WTC11 (cell line): ENCODE measurements around the gene CLDN5. TPM values are rescaled to one million over a fixed set of nuclear protein-coding genes. Genes with fewer than 3 reads are reported as not detected.

ENCODE experiments used
- ATAC-seq: fragments of 200-7000 bp; cut with Tn5 transposase; 2 replicates; pipeline ENCODE4 v1.10.0; 2021; ENCODE audit warnings: mild to moderate bottlenecking, moderate library complexity
- CTCF ChIA-PET: fragments of 300-600 bp; sonication (Branson Sonifier 250); formaldehyde crosslinking; loops from one replicate; lab custom pipeline; 2021; ENCODE audit warnings: antibody characterized with exemption; lab: Charles Lee
- POLR2A ChIA-PET: fragments of 350-600 bp; sonication (Branson Sonifier 250); formaldehyde crosslinking; loops from one replicate; lab custom pipeline; 2021; ENCODE audit warnings: antibody characterized with exemption; lab: Charles Lee
- DNase-seq: peaks from one replicate; pipeline ENCODE4 v3.0.0; 2021; ENCODE audit warnings: low spot score
- H3K27ac Mint-ChIP-seq: 2 replicates; pipeline ENCODE4 v1.8.0; 2021; ENCODE audit warnings: mixed read lengths
- H3K27me3 Mint-ChIP-seq: 2 replicates; pipeline ENCODE4 v1.8.0; 2021; ENCODE audit warnings: low read depth, mild to moderate bottlenecking, moderate library complexity, mixed read lengths
- H3K36me3 Mint-ChIP-seq: 2 replicates; pipeline ENCODE4 v1.8.0; 2021; ENCODE audit warnings: mixed read lengths
- H3K4me1 Mint-ChIP-seq: 2 replicates; pipeline ENCODE4 v1.8.0; 2022; ENCODE audit warnings: mixed read lengths
- H3K4me3 Mint-ChIP-seq: 2 replicates; pipeline ENCODE4 v1.8.0; 2021; ENCODE audit warnings: mild to moderate bottlenecking, moderate library complexity, mixed read lengths
- H3K9me3 Mint-ChIP-seq: 2 replicates; pipeline ENCODE4 v1.8.0; 2021; ENCODE audit warnings: mixed read lengths
- ATF3 ChIP-seq: sonication (generic); formaldehyde crosslinking; conservative IDR thresholded peaks from 2 replicates; pipeline ENCODE4 v1.8.1; 2022; ENCODE audit warnings: mild to moderate bottlenecking, missing genetic modification reagents
- ETV6 ChIP-seq: sonication (generic); formaldehyde crosslinking; IDR thresholded peaks from 2 replicates; pipeline ENCODE4 v1.8.1; 2022; ENCODE audit warnings: mild to moderate bottlenecking, missing genetic modification reagents
- FOXJ3 ChIP-seq: sonication (generic); formaldehyde crosslinking; IDR thresholded peaks from 2 replicates; pipeline ENCODE4 v1.9.0; 2021; ENCODE audit warnings: missing genetic modification reagents, mild to moderate bottlenecking, borderline replicate concordance
- FOXP1 ChIP-seq: sonication (generic); formaldehyde crosslinking; IDR thresholded peaks from 2 replicates; pipeline ENCODE4 v1.8.0; 2022; ENCODE audit warnings: missing genetic modification reagents, mild to moderate bottlenecking, moderate library complexity, borderline replicate concordance
- FOXP4 ChIP-seq: sonication (generic); formaldehyde crosslinking; IDR thresholded peaks from 2 replicates; pipeline ENCODE4 v1.8.0; 2022; ENCODE audit warnings: mild to moderate bottlenecking, missing genetic modification reagents
- JAZF1 ChIP-seq: fragments of 250-450 bp; sonication (Bioruptor Pico); IDR thresholded peaks from 2 replicates; pipeline ENCODE4 v1.9.0; 2021; ENCODE audit warnings: moderate library complexity, mild to moderate bottlenecking, inconsistent platforms
- KAT7 ChIP-seq: sonication (generic); formaldehyde crosslinking; IDR thresholded peaks from 2 replicates; pipeline ENCODE4 v1.8.1; 2023; ENCODE audit warnings: missing genetic modification reagents, mild to moderate bottlenecking, borderline replicate concordance
- MYBL2 ChIP-seq: sonication (generic); formaldehyde crosslinking; IDR thresholded peaks from 2 replicates; pipeline ENCODE4 v1.8.1; 2023; ENCODE audit warnings: mild to moderate bottlenecking, moderate library complexity, missing genetic modification reagents
- NFATC4 ChIP-seq: fragments of 250-450 bp; sonication (Bioruptor Pico); IDR thresholded peaks from 2 replicates; pipeline ENCODE4 v1.9.0; 2021; ENCODE audit warnings: mild to moderate bottlenecking
- NR2C2 ChIP-seq: sonication (generic); formaldehyde crosslinking; IDR thresholded peaks from 2 replicates; pipeline ENCODE4 v1.8.0; 2022; ENCODE audit warnings: mild to moderate bottlenecking, missing genetic modification reagents
- PRDM15 ChIP-seq: sonication (generic); formaldehyde crosslinking; IDR thresholded peaks from 2 replicates; pipeline ENCODE4 v1.8.0; 2022; ENCODE audit warnings: missing genetic modification reagents
- USF1 ChIP-seq: sonication (generic); formaldehyde crosslinking; IDR thresholded peaks from 2 replicates; pipeline ENCODE4 v1.8.0; 2022; ENCODE audit warnings: mild to moderate bottlenecking, missing genetic modification reagents
- ZNF121 ChIP-seq: sonication (generic); formaldehyde crosslinking; IDR thresholded peaks from 2 replicates; pipeline ENCODE4 v1.8.0; 2023; ENCODE audit warnings: missing genetic modification reagents
- ZNF219 ChIP-seq: sonication (generic); formaldehyde crosslinking; IDR thresholded peaks from 2 replicates; pipeline ENCODE4 v1.8.0; 2023; ENCODE audit warnings: missing genetic modification reagents, mild to moderate bottlenecking, borderline replicate concordance
- ZNF317 ChIP-seq: sonication (generic); formaldehyde crosslinking; IDR thresholded peaks from 2 replicates; pipeline ENCODE4 v1.8.1; 2023; ENCODE audit warnings: low read depth, mild to moderate bottlenecking, moderate library complexity, missing genetic modification reagents, borderline replicate concordance
- ZNF396 ChIP-seq: fragments of 250-450 bp; sonication (Bioruptor Pico); IDR thresholded peaks from 2 replicates; pipeline ENCODE4 v1.8.0; 2021; ENCODE audit warnings: mild to moderate bottlenecking, moderate library complexity, borderline replicate concordance
- ZNF423 ChIP-seq: fragments of 250-450 bp; sonication (Bioruptor Pico); IDR thresholded peaks from 2 replicates; pipeline ENCODE4 v2.1.2; 2022; ENCODE audit warnings: mild to moderate bottlenecking, moderate library complexity
- total RNA-seq: library from RNA; stranded (reverse); gene quantifications from 3 replicates; pipeline ENCODE4 v1.2.3, GENCODE V29; 2021
- TF ChIP-seq, protein P1 (sequence below): sonication (generic); formaldehyde crosslinking; IDR thresholded peaks from 2 replicates; pipeline ENCODE4 v1.8.1; 2023; ENCODE audit warnings: mild to moderate bottlenecking, missing genetic modification reagents, borderline replicate concordance

CLDN5 gene
- total RNA-seq, 1 experiment from 2014 or later: 1.0 TPM

DNA sequence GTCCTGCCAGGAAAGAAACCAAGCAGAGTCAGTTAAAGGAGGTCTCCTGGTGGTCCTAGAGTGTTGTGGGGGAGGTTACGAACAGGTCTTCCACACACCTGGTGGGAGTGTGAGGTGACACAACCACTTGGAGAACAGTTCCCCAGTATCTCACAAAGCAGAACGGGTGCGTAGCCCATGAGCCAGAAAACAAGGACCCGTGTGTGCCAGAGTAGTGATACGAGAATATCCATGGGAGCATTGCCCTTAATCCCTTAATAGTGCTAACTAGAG lies 21.7 kb upstream of the CLDN5 start:
- POLR2A ChIA-PET: no interaction called here
- Mint-ChIP-seq H3K36me3 (no peaks in the 10 kb centered on the region), H3K4me1 (no peaks in the 10 kb centered on the region), H3K4me3 (no peak overlapping the region), H3K27me3 (no peaks in the 10 kb centered on the region), H3K9me3 (no peaks in the 10 kb centered on the region), H3K27ac (no peak overlapping the region)
- DNase-seq: no peak
- ATAC-seq: no peak
- TF ChIP-seq ATF3 (CRISPR knock-in tag) (no peak), JAZF1 (CRISPR knock-in tag) (no peak), NFATC4 (CRISPR knock-in tag) (no peak), KAT7 (no peak), USF1 (CRISPR knock-in tag) (no peak), NR2C2 (CRISPR knock-in tag) (no peak), MYBL2 (no peak), FOXP1 (CRISPR knock-in tag) (no peak), ETV6 (no peak), PRDM15 (no peak), ZNF396 (CRISPR knock-in tag) (no peak), ZNF317 (CRISPR knock-in tag) (no peak), ZNF121 (no peak), FOXP4 (no peak), FOXJ3 (CRISPR knock-in tag) (no peak), ZNF219 (no peak), ZNF423 (CRISPR knock-in tag) (no peak)
- TF ChIP-seq, protein P1, sequence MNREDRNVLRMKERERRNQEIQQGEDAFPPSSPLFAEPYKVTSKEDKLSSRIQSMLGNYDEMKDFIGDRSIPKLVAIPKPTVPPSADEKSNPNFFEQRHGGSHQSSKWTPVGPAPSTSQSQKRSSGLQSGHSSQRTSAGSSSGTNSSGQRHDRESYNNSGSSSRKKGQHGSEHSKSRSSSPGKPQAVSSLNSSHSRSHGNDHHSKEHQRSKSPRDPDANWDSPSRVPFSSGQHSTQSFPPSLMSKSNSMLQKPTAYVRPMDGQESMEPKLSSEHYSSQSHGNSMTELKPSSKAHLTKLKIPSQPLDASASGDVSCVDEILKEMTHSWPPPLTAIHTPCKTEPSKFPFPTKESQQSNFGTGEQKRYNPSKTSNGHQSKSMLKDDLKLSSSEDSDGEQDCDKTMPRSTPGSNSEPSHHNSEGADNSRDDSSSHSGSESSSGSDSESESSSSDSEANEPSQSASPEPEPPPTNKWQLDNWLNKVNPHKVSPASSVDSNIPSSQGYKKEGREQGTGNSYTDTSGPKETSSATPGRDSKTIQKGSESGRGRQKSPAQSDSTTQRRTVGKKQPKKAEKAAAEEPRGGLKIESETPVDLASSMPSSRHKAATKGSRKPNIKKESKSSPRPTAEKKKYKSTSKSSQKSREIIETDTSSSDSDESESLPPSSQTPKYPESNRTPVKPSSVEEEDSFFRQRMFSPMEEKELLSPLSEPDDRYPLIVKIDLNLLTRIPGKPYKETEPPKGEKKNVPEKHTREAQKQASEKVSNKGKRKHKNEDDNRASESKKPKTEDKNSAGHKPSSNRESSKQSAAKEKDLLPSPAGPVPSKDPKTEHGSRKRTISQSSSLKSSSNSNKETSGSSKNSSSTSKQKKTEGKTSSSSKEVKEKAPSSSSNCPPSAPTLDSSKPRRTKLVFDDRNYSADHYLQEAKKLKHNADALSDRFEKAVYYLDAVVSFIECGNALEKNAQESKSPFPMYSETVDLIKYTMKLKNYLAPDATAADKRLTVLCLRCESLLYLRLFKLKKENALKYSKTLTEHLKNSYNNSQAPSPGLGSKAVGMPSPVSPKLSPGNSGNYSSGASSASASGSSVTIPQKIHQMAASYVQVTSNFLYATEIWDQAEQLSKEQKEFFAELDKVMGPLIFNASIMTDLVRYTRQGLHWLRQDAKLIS (CRISPR knock-in tag): no peak
- CTCF ChIA-PET: interaction anchor here (0.6 to 1.1 kb wide), 2 partner anchors 16 to 86 kb away, joined by 3 read pairs; no protein-coding TSS in a partner anchor
